ENCODE data around the gene KCTD12.

- TF ChIP-seq, protein P1, sequence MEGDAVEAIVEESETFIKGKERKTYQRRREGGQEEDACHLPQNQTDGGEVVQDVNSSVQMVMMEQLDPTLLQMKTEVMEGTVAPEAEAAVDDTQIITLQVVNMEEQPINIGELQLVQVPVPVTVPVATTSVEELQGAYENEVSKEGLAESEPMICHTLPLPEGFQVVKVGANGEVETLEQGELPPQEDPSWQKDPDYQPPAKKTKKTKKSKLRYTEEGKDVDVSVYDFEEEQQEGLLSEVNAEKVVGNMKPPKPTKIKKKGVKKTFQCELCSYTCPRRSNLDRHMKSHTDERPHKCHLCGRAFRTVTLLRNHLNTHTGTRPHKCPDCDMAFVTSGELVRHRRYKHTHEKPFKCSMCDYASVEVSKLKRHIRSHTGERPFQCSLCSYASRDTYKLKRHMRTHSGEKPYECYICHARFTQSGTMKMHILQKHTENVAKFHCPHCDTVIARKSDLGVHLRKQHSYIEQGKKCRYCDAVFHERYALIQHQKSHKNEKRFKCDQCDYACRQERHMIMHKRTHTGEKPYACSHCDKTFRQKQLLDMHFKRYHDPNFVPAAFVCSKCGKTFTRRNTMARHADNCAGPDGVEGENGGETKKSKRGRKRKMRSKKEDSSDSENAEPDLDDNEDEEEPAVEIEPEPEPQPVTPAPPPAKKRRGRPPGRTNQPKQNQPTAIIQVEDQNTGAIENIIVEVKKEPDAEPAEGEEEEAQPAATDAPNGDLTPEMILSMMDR (IDR thresholded peaks at IDR 0.05 in 8 of 11, conservative IDR thresholded peaks at IDR 0.05 in 3 of 11) = no peak
- TF ChIP-seq POLR2A (IDR thresholded peaks at IDR 0.05) (no peak), POLR2AphosphoS5 (IDR thresholded peaks at IDR 0.05) (no peak)
Observed at GRCh38 chr13:76884907-76885202, 1.4 kb downstream of the KCTD12 start.
